Activated B cell treated with CpG ODN at 0.5 μM for 24 hours (primary cell): ENCODE measurements around the gene TBC1D8. TPM values are rescaled to one million over a fixed set of nuclear protein-coding genes. Genes with fewer than 3 reads are reported as not detected.

Source experiments
- ATAC-seq: fragments of 200-7000 bp; cut with Tn5 transposase; one replicate; pipeline ENCODE4 v1.10.0; 2021; ENCODE audit warnings: low read depth, mild to moderate bottlenecking, moderate library complexity
- CTCF ChIA-PET: fragments of 350-600 bp; sonication (Branson Sonifier 250); formaldehyde crosslinking; loops from one replicate; lab custom pipeline; 2021; ENCODE audit warnings: antibody characterized with exemption; lab: Charles Lee
- POLR2A ChIA-PET: fragments of 350-600 bp; sonication (Branson Sonifier 250); formaldehyde crosslinking; loops from one replicate; lab custom pipeline; 2021; ENCODE audit warnings: antibody characterized with exemption; lab: Charles Lee
- DNase-seq: peaks from one replicate; pipeline ENCODE4 v3.0.0; 2022
- H3K27ac Mint-ChIP-seq: one replicate; pipeline ENCODE4 v1.8.0; 2020; ENCODE audit warnings: mixed read lengths
- H3K27me3 Mint-ChIP-seq: one replicate; pipeline ENCODE4 v1.8.0; 2021; ENCODE audit warnings: mixed read lengths
- H3K36me3 Mint-ChIP-seq: one replicate; pipeline ENCODE4 v1.8.0; 2021; ENCODE audit warnings: low read depth, mixed read lengths
- H3K4me1 Mint-ChIP-seq: one replicate; pipeline ENCODE4 v1.8.0; 2021; ENCODE audit warnings: mixed read lengths
- H3K4me3 Mint-ChIP-seq: one replicate; pipeline ENCODE4 v1.8.0; 2020; ENCODE audit warnings: mild to moderate bottlenecking, mixed read lengths
- H3K9me3 Mint-ChIP-seq: one replicate; pipeline ENCODE4 v1.8.0; 2020; ENCODE audit warnings: mixed read lengths
- intact Hi-C: fragments of 100-400 bp; cut with micrococcal nuclease; formaldehyde crosslinking; loops from one replicate; pipeline ENCODE4 v1.15.1; 2024
- total RNA-seq: library from RNA; stranded (reverse); gene quantifications from 2 replicates; pipeline ENCODE4 v1.2.3, GENCODE V29; 2022
- TF ChIP-seq, protein P1 (sequence below): fragments of 200-600 bp; IDR thresholded peaks from one replicate; pipeline ENCODE4 v1.8.0; 2022; ENCODE audit warnings: antibody characterized with exemption, mild to moderate bottlenecking

Gene TBC1D8
- total RNA-seq, 1 donor from 2014 or later: 4.7 TPM

DNA sequence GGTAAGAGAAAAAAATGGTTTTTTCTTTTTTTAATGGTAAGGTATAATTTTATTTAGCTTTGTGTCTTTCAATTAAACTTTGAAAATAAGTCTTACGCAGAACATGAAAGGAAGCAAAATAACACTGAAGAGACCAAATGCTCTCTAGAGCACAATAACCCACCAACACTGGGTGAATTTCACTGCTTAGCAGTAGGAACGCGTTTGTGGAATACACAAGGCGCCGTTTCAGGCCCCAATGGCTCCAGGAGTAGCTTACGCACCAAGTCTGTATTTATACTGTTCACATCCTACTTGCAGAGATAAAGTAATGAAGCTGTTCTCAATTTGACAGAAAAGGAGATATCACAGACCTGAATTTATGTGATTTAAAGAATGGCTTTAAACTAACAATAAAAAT lies 125.6 kb downstream of the TBC1D8 start:
- H3K27me3 Mint-ChIP-seq: no peaks in the 10 kb centered on the region
- CTCF ChIA-PET: interaction anchor here (1.2 to 1.8 kb wide), 2 partner anchors 10 to 180 kb away, joined by 4 to 5 read pairs; no protein-coding TSS in a partner anchor
- no peak overlapping the region for H3K27ac Mint-ChIP-seq
- intact Hi-C loops: no loop called here
- H3K9me3 Mint-ChIP-seq: no peaks in the 10 kb centered on the region
- TF ChIP-seq, protein P1, sequence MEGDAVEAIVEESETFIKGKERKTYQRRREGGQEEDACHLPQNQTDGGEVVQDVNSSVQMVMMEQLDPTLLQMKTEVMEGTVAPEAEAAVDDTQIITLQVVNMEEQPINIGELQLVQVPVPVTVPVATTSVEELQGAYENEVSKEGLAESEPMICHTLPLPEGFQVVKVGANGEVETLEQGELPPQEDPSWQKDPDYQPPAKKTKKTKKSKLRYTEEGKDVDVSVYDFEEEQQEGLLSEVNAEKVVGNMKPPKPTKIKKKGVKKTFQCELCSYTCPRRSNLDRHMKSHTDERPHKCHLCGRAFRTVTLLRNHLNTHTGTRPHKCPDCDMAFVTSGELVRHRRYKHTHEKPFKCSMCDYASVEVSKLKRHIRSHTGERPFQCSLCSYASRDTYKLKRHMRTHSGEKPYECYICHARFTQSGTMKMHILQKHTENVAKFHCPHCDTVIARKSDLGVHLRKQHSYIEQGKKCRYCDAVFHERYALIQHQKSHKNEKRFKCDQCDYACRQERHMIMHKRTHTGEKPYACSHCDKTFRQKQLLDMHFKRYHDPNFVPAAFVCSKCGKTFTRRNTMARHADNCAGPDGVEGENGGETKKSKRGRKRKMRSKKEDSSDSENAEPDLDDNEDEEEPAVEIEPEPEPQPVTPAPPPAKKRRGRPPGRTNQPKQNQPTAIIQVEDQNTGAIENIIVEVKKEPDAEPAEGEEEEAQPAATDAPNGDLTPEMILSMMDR: no peak
- POLR2A ChIA-PET: no interaction called here
- no peak overlapping the region for H3K4me3 Mint-ChIP-seq
- DNase-seq (no peak), ATAC-seq (no peak)
- H3K4me1 Mint-ChIP-seq: peaks cover 2% of the 10 kb centered on the region
- peaks cover 3% of the 10 kb centered on the region for H3K36me3 Mint-ChIP-seq

DNA sequence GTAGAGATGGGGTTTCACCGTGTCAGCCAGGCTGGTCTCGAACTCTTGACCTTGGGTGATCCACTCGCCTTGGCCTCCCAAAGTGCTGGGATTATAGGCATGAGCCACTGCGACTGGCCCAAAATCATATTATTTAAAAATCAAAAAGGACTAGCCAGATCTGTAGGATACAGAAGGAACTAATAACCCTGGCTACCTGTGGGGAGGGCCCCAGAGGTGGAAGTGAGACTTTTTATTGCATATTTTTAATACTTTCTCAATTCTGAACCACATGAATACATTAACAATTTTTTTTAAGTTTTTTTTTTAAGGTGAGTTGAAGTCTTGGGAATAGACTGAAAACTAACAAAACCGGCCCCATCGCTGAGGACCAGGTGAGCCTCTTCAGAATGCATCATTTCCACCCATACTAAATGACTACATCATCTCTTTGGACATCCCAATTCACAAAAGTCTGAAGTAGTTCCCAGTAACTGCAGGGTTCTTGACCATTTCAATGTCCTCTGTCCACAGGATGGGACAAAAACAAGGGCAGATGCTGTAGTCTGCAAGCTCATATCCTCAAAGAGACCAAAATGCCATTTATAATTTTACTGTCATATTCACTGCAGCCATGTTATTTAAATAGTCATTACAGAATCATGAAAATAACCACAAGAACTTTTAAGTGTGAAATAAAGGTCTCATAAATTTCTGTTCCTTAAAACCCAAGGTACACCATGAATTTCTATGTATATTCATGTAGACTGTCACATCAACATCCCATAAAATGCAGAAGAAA lies 127.7 kb downstream of the TBC1D8 start:
- DNase-seq: no peak
- Mint-ChIP-seq H3K4me3 (no peak overlapping the region), H3K36me3 (peaks cover 13% of the 10 kb centered on the region), H3K27ac (no peak overlapping the region), H3K4me1 (peaks cover 2% of the 10 kb centered on the region), H3K27me3 (no peaks in the 10 kb centered on the region), H3K9me3 (no peaks in the 10 kb centered on the region)
- CTCF ChIA-PET: no interaction called here
- ATAC-seq: no peak
- TF ChIP-seq, protein P1: no peak
- POLR2A ChIA-PET: no interaction called here
- intact Hi-C loops: no loop called here

DNA sequence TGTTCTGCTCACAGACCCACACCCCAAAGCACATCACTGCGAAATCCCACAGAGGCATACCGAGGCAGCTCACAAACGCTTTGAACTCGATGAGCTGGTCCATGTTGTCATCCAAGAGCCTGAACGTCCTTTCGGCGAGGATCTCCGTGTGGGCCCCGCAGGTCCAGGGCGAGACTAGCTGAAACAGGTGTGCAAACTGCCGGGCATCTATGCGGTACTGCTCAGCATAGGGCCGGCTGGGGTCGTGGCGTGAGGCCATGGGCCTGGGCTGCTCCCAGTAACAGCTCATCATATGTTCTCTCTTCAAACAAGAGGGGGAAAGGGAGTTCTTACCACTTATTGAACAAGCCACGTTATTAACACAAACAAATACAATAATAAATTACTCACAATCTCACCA lies 129.0 kb downstream of the TBC1D8 start:
- Mint-ChIP-seq H3K36me3 (peaks cover 18% of the 10 kb centered on the region), H3K27me3 (no peaks in the 10 kb centered on the region), H3K27ac (no peak overlapping the region), H3K4me3 (no peak overlapping the region), H3K4me1 (peaks cover 2% of the 10 kb centered on the region), H3K9me3 (no peaks in the 10 kb centered on the region)
- no peak for ATAC-seq
- intact Hi-C loops: no loop called here
- POLR2A ChIA-PET: no interaction called here
- DNase-seq: no peak
- CTCF ChIA-PET: no interaction called here
- TF ChIP-seq, protein P1: no peak

DNA sequence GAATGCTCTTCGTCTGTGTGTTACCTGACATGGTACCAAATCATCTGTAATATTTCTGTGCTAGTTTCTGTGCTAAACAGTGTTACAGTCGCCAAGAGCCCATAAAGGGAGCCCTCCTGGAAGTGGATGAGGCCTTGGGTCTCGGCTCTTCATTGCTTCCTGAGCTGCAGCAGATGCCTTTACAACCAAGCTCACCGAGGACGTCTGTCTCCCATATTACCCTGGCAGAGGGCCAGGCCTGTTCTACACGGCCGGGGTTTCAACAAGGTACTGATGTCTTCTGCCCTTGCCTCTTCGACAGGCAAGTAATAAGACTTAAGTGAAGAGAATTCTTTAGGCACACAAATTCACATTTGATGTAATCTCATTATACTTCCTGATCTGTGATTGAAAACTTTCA lies 132.2 kb downstream of the TBC1D8 start:
- Mint-ChIP-seq H3K27ac (no peak overlapping the region), H3K4me3 (no peak overlapping the region), H3K36me3 (peaks cover 33% of the 10 kb centered on the region), H3K4me1 (peaks cover under 1% of the 10 kb centered on the region), H3K27me3 (no peaks in the 10 kb centered on the region), H3K9me3 (no peaks in the 10 kb centered on the region)
- intact Hi-C loops: no loop called here
- ATAC-seq (no peak), DNase-seq (no peak)
- CTCF ChIA-PET: no interaction called here
- POLR2A ChIA-PET: no interaction called here
- TF ChIP-seq, protein P1: no peak

DNA sequence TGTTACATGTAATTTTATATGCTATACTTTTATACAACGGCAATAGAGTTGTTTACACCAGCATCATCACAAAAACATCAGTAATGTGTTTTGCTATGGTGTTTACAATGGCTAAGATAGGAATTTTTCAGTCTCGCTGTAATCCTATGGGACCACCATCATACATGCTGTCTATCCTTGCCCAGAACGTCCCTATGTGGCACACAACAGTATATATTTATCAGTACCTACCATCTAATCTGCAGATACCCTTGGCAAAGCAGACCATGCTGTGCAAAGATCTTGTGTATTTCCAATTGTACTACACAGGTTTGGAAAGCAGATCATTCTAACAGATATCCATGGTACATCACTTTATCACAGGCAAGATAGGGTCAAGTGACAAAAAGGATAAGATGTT lies 133.8 kb downstream of the TBC1D8 start:
- Mint-ChIP-seq H3K36me3 (peaks cover 42% of the 10 kb centered on the region), H3K27ac (no peak overlapping the region), H3K27me3 (no peaks in the 10 kb centered on the region), H3K4me1 (peaks cover 4% of the 10 kb centered on the region), H3K9me3 (no peaks in the 10 kb centered on the region), H3K4me3 (no peak overlapping the region)
- ChIA-PET CTCF (interaction anchor here (1.1 kb wide), 1 partner anchor 188 kb away, joined by 5 read pairs; no protein-coding TSS in a partner anchor), POLR2A (no interaction called here)
- intact Hi-C loops: no loop called here
- TF ChIP-seq, protein P1: no peak
- DNase-seq: no peak
- no peak for ATAC-seq
